Mucosa of rectum (tissue), 2 donors: ENCODE measurements around the gene GPC1.
"Not testable (repeated sequence)": the region's sequence is repeated elsewhere in the genome, so short reads cannot be mapped to it uniquely, and the experiment has no call there.

ENCODE experiments used
- H3K27ac ChIP-seq, 2 donors: one replicate each; pipeline ENCODE4 v1.7.0; 2013; ENCODE audit warnings: inconsistent platforms in 2 of 2, low read depth in 2 of 2, low read length in 2 of 2
- H3K27me3 ChIP-seq, 2 donors: one replicate each; pipeline ENCODE4 v1.7.0; 2013; ENCODE audit warnings: low read length in 2 of 2; ENCODE audit not compliant: control insufficient read depth in 2 of 2, insufficient read depth in 2 of 2
- H3K36me3 ChIP-seq, 2 donors: one replicate each; pipeline ENCODE4 v1.7.0; 2013; ENCODE audit warnings: low read length in 2 of 2; ENCODE audit not compliant: control insufficient read depth in 2 of 2, insufficient read depth in 2 of 2
- H3K4me1 ChIP-seq, 2 donors: one replicate each; pipeline ENCODE4 v1.7.0; 2013; ENCODE audit warnings: low read length in 2 of 2, mild to moderate bottlenecking in 1 of 2; ENCODE audit not compliant: control insufficient read depth in 2 of 2, insufficient read depth in 2 of 2
- H3K4me3 ChIP-seq, 2 donors: one replicate each; pipeline ENCODE4 v1.7.0; 2013; ENCODE audit warnings: low read length in 2 of 2
- H3K9ac ChIP-seq, 2 donors: one replicate each; pipeline ENCODE4 v1.7.0; 2013; ENCODE audit warnings: low read length in 2 of 2, low read depth in 1 of 2, mild to moderate bottlenecking in 1 of 2
- H3K9me3 ChIP-seq, 2 donors: one replicate each; pipeline ENCODE4 v1.7.0; 2013; ENCODE audit warnings: low read length in 2 of 2; ENCODE audit not compliant: control insufficient read depth in 2 of 2
- donor health status: healthy.
- donor health status: Normal muscosa, but diverticular disease.

Gene GPC1

GRCh38 chr2:240435457-240435947 is at the start of gene GPC1:
TSS of gene GPC1 (plus strand) at chr2:240435663. CDS start at chr2:240435919, 256 bp downstream.
- H3K27me3 ChIP-seq: peaks cover 0 to 8% of the 10 kb centered on the region in 2 donors
- peak within 1 kb of the TSS; percentile 26 to 69 for H3K9ac ChIP-seq
- H3K9me3 ChIP-seq: no peaks in the 10 kb centered on the region
- peak within 1 kb of the TSS; percentile 59 to 60 for H3K4me3 ChIP-seq
- H3K4me1 ChIP-seq: peaks cover 10 to 18% of the 10 kb centered on the region in 2 donors
- H3K36me3 ChIP-seq: no peaks in the 10 kb centered on the region
- H3K27ac ChIP-seq: peak within 1 kb of the TSS; percentile 67 to 68

- no peaks in the 10 kb centered on the region for H3K36me3 ChIP-seq
- no peak overlapping the region for H3K9ac ChIP-seq
- H3K27me3 ChIP-seq: no peaks in the 10 kb centered on the region
- H3K27ac ChIP-seq: no peak overlapping the region
- H3K4me3 ChIP-seq: no peak overlapping the region
- peaks cover 0 to 2% of the 10 kb centered on the region in 2 donors for H3K4me1 ChIP-seq
- no peaks in the 10 kb centered on the region for H3K9me3 ChIP-seq
Observed at GRCh38 chr2:240386326-240386725, 49.1 kb upstream of the GPC1 start.

DNA sequence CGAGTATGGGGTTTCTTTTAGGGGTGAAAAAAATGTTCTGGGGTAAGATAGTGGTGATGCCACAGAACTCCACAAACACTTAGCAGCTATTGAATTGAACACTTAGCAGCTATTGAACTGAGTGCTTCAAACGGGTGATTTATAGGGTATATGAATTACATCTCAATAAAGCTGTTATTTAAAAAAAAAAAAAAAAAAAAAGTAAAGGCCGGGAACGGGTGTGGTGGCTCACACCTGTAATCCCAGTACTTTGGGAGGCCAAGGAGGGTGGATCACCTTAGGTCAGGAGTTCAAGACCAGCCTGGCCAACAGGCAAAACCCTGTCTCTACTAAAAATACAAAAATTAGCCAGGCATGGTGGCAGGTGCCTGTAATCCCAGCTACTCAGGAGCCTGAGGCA is 48.7 kb upstream of the GPC1 start:
- not testable (repeated sequence) for H3K9ac ChIP-seq, H3K27ac ChIP-seq, H3K36me3 ChIP-seq, H3K9me3 ChIP-seq, H3K4me3 ChIP-seq, H3K4me1 ChIP-seq, H3K27me3 ChIP-seq

DNA sequence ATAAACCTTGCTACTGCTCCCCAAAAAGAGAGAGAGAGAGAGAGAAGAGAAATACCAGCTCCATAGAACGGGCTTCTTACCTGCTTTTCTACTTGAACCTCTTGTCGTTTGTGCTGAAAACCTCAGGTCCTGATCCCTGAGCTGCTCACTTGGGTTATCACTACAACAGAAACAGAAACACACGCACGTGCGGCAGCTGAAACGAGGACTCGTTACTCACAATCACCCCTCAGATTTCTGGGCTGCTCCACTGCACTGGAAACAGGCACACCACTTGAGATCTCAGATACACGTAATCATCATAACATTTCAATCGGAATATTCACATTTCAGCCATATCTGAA is 48.2 kb upstream of the GPC1 start:
- Histone ChIP-seq H3K9ac (no peak overlapping the region), H3K4me3 (no peak overlapping the region), H3K27ac (no peak overlapping the region), H3K9me3 (no peaks in the 10 kb centered on the region), H3K27me3 (no peaks in the 10 kb centered on the region), H3K36me3 (no peaks in the 10 kb centered on the region), H3K4me1 (peaks cover 0 to 2% of the 10 kb centered on the region in 2 donors)

- no peak overlapping the region for H3K27ac ChIP-seq
- H3K4me3 ChIP-seq: no peak overlapping the region
- no peak overlapping the region for H3K9ac ChIP-seq
- H3K9me3 ChIP-seq: no peaks in the 10 kb centered on the region
- no peaks in the 10 kb centered on the region for H3K36me3 ChIP-seq
- no peaks in the 10 kb centered on the region for H3K27me3 ChIP-seq
- peaks cover 0 to 2% of the 10 kb centered on the region in 2 donors for H3K4me1 ChIP-seq
Observed at GRCh38 chr2:240387669-240388358, 47.6 kb upstream of the GPC1 start.

DNA sequence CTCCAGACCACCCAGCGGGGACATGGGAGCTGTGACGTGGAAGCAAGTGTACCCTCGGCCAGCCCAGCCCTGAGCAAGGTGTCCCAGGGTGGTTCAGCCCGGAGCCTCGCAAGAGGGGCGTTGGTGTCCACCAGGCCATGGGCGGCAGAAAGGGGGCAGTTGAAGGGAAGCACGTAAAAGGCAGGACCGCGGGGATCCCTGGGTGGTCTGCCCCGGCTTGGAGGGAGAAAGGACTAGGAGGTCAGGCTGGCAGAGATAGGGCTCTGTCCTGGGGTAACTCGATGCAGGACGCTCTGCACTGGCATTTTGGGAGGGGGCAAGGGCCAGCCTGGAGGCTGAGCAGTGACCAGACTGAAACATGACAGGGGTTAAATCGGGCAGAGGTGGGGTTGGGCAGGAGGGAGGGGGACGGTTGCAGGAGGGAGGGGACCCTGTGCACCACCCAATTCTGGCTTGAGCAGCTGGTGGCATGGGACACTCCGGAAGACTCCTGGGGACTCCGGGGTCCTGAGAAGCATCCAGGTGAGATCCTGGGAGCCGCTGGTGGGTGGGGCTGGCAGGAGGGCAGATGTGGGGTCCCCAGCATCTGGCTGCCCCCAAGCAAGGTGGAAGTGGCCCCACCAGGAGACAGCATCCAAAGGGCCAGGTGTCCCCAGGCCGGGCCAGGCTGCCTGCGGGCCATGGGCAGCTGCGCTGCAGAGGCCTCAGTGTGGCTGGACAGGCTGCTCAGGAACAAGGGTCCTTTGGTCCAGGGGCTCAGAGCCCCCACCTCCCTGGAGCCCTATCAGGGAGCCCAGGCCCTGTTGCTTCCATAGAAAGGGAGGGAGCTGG is 46.8 kb upstream of the GPC1 start:
- Histone ChIP-seq H3K4me3 (no peak overlapping the region), H3K36me3 (no peaks in the 10 kb centered on the region), H3K9me3 (no peaks in the 10 kb centered on the region), H3K27ac (no peak overlapping the region), H3K9ac (no peak overlapping the region), H3K4me1 (peaks cover 0 to 2% of the 10 kb centered on the region in 2 donors), H3K27me3 (no peaks in the 10 kb centered on the region)

DNA sequence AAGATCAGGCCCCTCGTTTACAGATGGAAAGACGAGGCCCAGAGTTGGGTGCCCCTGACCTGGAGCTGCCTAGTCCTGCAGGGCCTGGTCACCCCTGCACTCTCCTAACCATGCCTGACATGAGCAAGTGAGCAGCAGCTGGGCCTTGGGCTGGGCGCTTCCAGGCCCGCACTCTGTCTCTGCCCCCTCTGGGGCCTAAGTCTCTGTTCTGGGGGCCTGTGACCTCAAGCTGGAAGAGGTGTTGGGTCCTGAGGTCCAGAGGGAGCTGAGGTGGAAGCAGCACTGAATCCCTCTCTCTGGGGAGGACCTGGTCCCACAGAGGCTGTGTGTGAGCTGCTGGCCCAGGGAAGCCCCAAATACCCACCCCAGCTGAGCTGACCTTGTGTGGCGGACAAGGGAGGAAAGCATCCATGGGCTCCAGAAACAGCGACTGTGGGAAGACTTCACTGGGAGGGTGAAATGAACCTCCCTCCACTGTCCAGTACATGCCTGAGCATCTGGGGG is 46.1 kb upstream of the GPC1 start:
- Histone ChIP-seq H3K27ac (peak overlapping the region in 1 of 2 donors; percentile 16), H3K4me1 (peaks cover 0 to 2% of the 10 kb centered on the region in 2 donors), H3K9ac (peak overlapping the region in 1 of 2 donors; percentile 20), H3K27me3 (no peaks in the 10 kb centered on the region), H3K4me3 (no peak overlapping the region), H3K9me3 (no peaks in the 10 kb centered on the region), H3K36me3 (no peaks in the 10 kb centered on the region)

DNA sequence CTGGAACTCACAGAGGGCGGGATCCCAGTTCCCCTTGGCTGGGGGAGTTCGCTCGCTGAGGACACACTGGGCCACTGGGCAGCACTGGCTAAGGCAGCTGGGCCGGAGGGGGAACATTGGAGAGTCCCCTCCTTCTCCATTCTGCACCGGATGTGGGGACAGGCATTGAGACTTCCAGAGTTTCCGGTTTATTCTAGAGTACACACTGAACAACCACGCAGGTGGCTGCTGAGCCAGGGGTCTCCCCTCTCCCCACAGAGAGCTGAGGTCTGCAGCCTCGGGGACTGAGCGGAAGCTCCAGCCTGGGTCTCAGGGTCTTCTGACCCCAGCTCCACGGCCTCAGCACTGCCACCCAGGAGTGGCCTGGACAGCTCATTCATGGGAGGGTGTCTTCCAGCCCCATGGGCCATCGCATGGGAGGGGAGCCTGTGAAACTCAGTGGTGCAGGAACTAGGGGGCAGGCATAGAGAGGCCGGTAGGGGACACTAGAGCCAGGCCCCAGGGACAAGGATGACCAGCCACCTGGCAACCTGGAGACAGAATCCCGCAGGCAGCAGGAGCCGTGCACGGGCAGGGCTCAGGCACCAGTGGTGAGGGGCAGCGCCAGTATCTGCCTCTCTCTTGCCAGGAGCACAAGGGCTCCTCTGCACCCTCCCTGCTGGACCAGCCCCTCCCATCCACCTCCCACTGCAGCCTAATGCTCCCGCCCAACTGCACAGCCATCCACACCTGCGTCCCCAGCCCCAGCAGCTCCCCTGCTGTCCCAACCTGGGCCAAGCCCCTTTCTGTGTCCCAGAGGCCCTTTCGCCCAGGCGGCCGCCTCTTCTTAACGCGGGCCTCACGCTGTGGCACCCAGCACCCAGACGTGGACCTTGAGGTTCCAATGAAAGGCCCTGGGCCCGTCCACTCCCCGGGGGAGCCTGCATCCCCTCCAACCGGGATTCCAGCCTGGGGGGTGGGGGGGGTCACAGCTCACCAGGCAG is 45.1 kb upstream of the GPC1 start:
- no peak overlapping the region for H3K9ac ChIP-seq
- peaks cover 0 to 2% of the 10 kb centered on the region in 2 donors for H3K4me1 ChIP-seq
- no peak overlapping the region for H3K4me3 ChIP-seq
- no peak overlapping the region for H3K27ac ChIP-seq
- H3K36me3 ChIP-seq: no peaks in the 10 kb centered on the region
- H3K27me3 ChIP-seq: no peaks in the 10 kb centered on the region
- H3K9me3 ChIP-seq: no peaks in the 10 kb centered on the region

DNA sequence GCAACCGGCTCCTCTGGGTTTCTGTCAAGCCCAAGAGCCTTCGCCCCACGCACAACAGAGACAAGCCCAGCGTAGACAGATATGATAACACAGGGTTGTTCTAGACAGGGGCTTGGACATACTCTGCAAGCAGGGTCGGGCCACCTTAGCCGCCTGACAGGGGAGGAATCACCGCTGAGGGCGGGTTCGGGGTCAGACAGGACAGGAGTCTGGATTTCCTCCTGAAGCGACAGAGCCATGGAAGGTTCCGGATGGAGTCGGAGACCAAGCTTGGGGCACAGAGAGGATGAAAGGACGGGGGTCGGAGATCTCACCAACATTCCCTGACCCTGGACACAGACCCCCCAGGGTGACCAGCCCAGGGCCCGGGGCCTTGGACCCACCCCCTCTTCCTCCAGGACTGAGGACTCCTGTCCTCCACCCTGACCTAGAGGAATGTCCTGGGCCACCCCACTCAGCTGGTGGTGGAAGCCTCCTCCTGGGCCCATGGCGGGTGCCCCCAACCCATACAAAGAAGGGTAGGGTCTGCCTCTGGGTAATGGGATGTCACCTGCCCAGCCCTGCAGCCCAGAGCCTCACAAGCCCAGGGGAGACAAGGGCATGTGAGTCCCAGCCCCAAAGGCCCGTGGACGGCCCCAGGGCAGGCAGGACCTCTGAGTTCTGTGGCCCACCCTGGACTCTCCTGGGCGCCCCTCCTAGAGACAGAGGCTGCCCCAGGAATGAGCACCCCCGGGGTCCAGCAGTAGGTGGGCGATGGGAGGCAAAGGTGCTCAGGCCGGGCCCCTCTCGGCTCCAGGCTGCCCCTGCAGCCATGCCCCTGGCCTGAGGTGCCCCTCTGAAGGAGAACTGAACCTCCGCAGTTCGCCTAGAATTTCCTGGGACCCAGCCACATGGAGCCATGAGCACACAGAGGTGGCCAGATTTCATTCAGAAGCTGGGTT is 44.1 kb upstream of the GPC1 start:
- no peaks in the 10 kb centered on the region for H3K27me3 ChIP-seq
- no peak overlapping the region for H3K9ac ChIP-seq
- no peak overlapping the region for H3K27ac ChIP-seq

More for the DNA sequence above, 44.1 kb upstream of the GPC1 start:
- Histone ChIP-seq H3K9me3 (no peaks in the 10 kb centered on the region), H3K36me3 (no peaks in the 10 kb centered on the region), H3K4me3 (no peak overlapping the region), H3K4me1 (peaks cover 0 to 2% of the 10 kb centered on the region in 2 donors)
